Spleen (tissue), 7 donors: ENCODE measurements around the gene SULT1B1.

Source experiments
- CTCF ChIP-seq, 11 experiments: fragments of 200-600 bp in 7 of 11; fragments of 450-650 bp in 4 of 11; sonication (generic) in 4 of 11; IDR thresholded peaks in 8 of 11; conservative IDR thresholded peaks in 3 of 11; 1 replicate in 7 of 11; 2 replicates in 4 of 11; pipeline versions ENCODE4 v1.4.0 to v1.8.0; 2016 to 2021; ENCODE audit warnings: antibody characterized with exemption in 11 of 11, inconsistent platforms in 4 of 11, mild to moderate bottlenecking in 1 of 11
- POLR2A ChIP-seq, 3 donors: fragments of 450-650 bp; IDR thresholded peaks; one replicate each; pipeline ENCODE4 v1.5.1; 2017; ENCODE audit warnings: antibody characterized with exemption in 3 of 3, mild to moderate bottlenecking in 1 of 3
- donor health status: DM: no; HTN: no; CAD: no; lungs with moderate emphysema.
- donor health status: DM: no; HTN: no; CAD: no.
- donor health status: DM: no; HTN: no; CAD: no.

- no peak for TF ChIP-seq POLR2A (IDR thresholded peaks at IDR 0.05)
- no peak for TF ChIP-seq CTCF (IDR thresholded peaks at IDR 0.05 in 8 of 11, conservative IDR thresholded peaks at IDR 0.05 in 3 of 11)
Observed at GRCh38 chr4:69742596-69742995, 17.8 kb downstream of the SULT1B1 start.
